ENCODE measurements around the gene EGR4. TPM values are rescaled to one million over a fixed set of nuclear protein-coding genes. Genes with fewer than 3 reads are reported as not detected.

Gene EGR4
- total RNA-seq, 1 donor from 2014 or later, result 0.12 TPM

DNA sequence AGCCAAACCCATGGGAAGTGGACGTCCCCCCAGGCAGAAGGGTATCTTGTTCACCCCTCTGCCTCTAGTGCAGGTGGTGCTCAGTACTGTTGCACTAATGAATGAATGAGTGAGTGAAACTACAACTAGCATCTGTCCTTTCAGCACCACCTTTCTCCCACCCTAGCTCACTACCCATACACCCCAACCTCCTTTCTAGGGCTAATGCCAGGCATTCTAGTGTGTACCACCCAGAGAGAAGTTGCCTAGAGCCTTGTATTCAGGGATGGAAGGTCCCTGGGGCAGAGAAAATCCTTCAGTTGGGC, 36.8 kb downstream of the EGR4 start:
- DNase-seq (ENCODE audit: low spot score, unreplicated experiment), result no peak
- no peaks in the 10 kb centered on the region for H3K4me1 Mint-ChIP-seq (ENCODE audit: low read depth)
- no peaks in the 10 kb centered on the region for H3K27me3 Mint-ChIP-seq
- no peaks in the 10 kb centered on the region for H3K36me3 Mint-ChIP-seq (ENCODE audit: insufficient read depth)
- no peak for TF ChIP-seq CTCF (IDR thresholded peaks at IDR 0.05; ENCODE audit: unreplicated experiment)
- H3K9me3 Mint-ChIP-seq (ENCODE audit: low read depth), result no peaks in the 10 kb centered on the region
- peak overlapping the region; percentile 30 for H3K27ac Mint-ChIP-seq
- H3K4me3 Mint-ChIP-seq (ENCODE audit: low read depth), result no peak overlapping the region

DNA sequence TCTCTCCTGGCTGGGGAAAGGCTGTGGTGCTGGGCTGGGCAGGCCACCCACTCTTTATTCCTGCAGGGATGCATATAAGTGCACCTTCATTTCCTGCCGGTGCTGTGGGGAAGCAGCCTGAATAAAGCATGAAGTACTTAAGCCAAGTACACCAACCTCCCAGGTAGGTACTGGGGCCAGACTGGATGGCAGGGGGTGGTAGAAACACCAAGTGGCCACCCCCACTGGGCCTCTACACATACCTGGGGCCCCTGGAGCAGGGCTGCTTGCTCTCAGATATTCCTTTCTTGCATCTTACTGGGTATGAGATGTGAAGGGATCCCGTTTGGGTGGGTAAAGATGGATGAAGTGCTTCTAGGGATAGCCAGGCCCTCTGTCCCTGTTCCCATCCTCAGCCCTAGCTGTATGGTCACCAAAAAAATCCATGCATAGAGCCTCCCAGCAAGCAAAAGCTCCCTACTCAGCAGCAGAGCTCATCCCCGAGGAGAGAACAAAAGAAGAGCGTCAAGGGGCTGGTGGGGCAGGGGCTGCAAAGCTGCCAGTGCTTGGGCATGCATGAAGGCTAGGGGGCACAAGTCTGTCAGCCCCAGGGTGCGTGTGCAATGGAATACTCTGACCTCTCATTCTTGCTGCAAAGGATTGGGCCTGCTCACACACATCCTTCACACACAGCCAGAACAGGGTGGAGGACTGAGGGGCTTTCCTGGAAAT, 37.3 kb downstream of the EGR4 start:
- TF ChIP-seq CTCF (IDR thresholded peaks at IDR 0.05; ENCODE audit: unreplicated experiment), result no peak
- Mint-ChIP-seq H3K27me3 (no peaks in the 10 kb centered on the region), H3K27ac (peak overlapping the region; percentile 30), H3K4me1 (ENCODE audit: low read depth) (no peaks in the 10 kb centered on the region), H3K9me3 (ENCODE audit: low read depth) (no peaks in the 10 kb centered on the region), H3K36me3 (ENCODE audit: insufficient read depth) (peaks cover under 1% of the 10 kb centered on the region), H3K4me3 (ENCODE audit: low read depth) (no peak overlapping the region)
- no peak for DNase-seq (ENCODE audit: low spot score, unreplicated experiment)

GRCh38 chr2:73255007-73255644, 38.2 kb downstream of the EGR4 start:
- no peak overlapping the region for H3K27ac Mint-ChIP-seq
- H3K4me3 Mint-ChIP-seq (ENCODE audit: low read depth), result no peak overlapping the region
- DNase-seq (ENCODE audit: low spot score, unreplicated experiment), result no peak
- H3K4me1 Mint-ChIP-seq (ENCODE audit: low read depth), result no peaks in the 10 kb centered on the region
- H3K27me3 Mint-ChIP-seq, result no peaks in the 10 kb centered on the region
- no peaks in the 10 kb centered on the region for H3K9me3 Mint-ChIP-seq (ENCODE audit: low read depth)
- peaks cover 4% of the 10 kb centered on the region for H3K36me3 Mint-ChIP-seq (ENCODE audit: insufficient read depth)
- no peak for TF ChIP-seq CTCF (IDR thresholded peaks at IDR 0.05; ENCODE audit: unreplicated experiment)

DNA sequence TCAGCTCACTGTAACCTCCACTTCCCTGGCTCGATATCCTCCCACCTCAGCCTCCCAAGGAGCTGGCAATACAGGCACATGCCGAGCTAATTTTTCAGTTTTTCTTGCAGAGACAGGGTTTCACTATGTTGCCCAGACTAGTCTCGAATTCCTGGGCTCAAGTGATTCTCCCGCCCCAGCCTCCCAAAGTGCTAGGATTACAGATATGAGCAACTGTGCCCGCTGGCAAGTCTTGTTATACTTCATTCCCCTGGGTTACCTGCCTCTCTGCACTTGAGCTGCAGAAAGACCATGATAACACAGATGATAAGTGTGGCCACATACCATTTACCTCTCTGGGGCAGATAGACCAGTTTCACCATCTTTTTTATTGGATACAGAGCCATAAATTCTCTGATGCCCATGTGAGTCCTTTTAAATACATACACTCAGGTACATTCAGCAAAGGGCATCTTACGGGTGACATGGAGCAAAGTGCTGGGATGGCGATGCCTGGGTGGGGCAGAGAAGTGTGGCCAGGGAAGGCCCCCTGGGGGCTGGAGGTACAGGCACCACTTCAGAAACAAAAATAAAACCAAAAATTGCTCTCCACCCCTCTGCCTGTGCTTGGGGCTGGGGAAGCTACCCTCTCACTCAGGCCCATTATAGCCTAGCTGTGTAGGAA, 38.9 kb downstream of the EGR4 start:
- TF ChIP-seq CTCF (IDR thresholded peaks at IDR 0.05; ENCODE audit: unreplicated experiment), result no peak
- Mint-ChIP-seq H3K4me3 (ENCODE audit: low read depth) (no peak overlapping the region), H3K9me3 (ENCODE audit: low read depth) (no peaks in the 10 kb centered on the region), H3K4me1 (ENCODE audit: low read depth) (no peaks in the 10 kb centered on the region), H3K27ac (no peak overlapping the region), H3K36me3 (ENCODE audit: insufficient read depth) (peaks cover 6% of the 10 kb centered on the region), H3K27me3 (no peaks in the 10 kb centered on the region)
- DNase-seq (ENCODE audit: low spot score, unreplicated experiment), result no peak

- no peaks in the 10 kb centered on the region for H3K4me1 Mint-ChIP-seq (ENCODE audit: low read depth)
- TF ChIP-seq CTCF (IDR thresholded peaks at IDR 0.05; ENCODE audit: unreplicated experiment), result no peak
- no peak overlapping the region for H3K4me3 Mint-ChIP-seq (ENCODE audit: low read depth)
- DNase-seq (ENCODE audit: low spot score, unreplicated experiment), result no peak
- H3K27ac Mint-ChIP-seq, result no peak overlapping the region
- H3K9me3 Mint-ChIP-seq (ENCODE audit: low read depth), result no peaks in the 10 kb centered on the region
- peaks cover 7% of the 10 kb centered on the region for H3K36me3 Mint-ChIP-seq (ENCODE audit: insufficient read depth)
- no peaks in the 10 kb centered on the region for H3K27me3 Mint-ChIP-seq
Observed at GRCh38 chr2:73253901-73254300, 39.4 kb downstream of the EGR4 start.
